Renal pelvis (tissue), 4 donors: ENCODE results near the gene G2E3. TPM values are rescaled to one million over a fixed set of nuclear protein-coding genes. Genes with fewer than 3 reads are reported as not detected.
"Not testable (repeated sequence)": the region's sequence is repeated elsewhere in the genome, so short reads cannot be mapped to it uniquely, and the experiment has no call there.

Source experiments
- DNase-seq: peaks from one replicate; pipeline ENCODE4 v3.0.0-alpha.2; 2013
- polyA plus RNA-seq, 3 donors: library from polyadenylated mRNA; unstranded; fragments of 120-200 nt; gene quantifications; one replicate each; pipeline ENCODE4 v1.2.1, GENCODE V29; 2013; ENCODE audit not compliant: insufficient read length in 3 of 3

Gene G2E3
- polyA plus RNA-seq, 3 donors = 23.3 to 31.4 (median 26.6) TPM

- DNase-seq = no peak
Measured at GRCh38 chr14:30553311-30553989, 5.5 kb upstream of the G2E3 start.

DNA sequence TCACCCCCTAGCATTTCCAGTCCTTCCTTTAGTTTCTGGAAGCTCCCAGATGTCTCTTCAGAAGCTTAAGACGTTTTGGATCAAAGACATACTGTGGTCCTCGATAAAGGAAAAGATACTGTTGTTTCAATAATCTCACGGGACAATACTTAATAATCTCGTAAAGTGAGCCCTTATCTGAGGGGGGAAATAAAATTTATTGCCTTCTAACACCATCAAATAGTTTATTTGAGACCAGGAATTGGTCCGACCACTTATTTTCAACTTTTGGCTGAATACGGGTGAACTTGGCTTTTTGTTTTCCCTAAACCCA is 640 bp upstream of the G2E3 start:
- no peak for DNase-seq

DNA sequence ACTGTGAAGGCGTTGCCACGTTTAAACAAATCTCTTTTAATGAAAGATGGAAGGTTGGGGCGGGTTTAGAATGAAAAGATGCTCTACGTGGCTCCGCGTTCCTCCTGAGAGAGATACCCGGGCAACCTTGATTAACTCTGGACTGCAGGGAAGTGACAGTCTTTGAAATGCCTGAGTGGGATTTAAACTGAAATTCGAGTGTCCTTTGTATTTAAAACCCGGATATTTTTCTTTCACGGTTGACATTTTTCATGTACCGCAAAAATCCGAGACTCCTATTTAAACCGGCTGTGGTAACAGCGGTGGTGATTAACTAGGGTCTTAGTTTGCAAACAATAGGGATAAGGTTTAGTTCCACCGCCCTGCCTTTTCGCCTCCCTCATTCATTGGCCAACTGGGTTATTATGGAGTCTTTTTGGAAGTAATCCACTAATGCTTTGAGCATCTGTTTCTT is 707 bp downstream of the G2E3 start:
- peak; percentile 26 for DNase-seq

- DNase-seq = no peak
Measured at GRCh38 chr14:30560581-30560980, 1.6 kb downstream of the G2E3 start.

GRCh38 chr14:30564235-30564867 is 5.4 kb downstream of the G2E3 start:
- no peak for DNase-seq

- no peak for DNase-seq
Measured at GRCh38 chr14:30564868-30565248, 5.9 kb downstream of the G2E3 start.

DNA sequence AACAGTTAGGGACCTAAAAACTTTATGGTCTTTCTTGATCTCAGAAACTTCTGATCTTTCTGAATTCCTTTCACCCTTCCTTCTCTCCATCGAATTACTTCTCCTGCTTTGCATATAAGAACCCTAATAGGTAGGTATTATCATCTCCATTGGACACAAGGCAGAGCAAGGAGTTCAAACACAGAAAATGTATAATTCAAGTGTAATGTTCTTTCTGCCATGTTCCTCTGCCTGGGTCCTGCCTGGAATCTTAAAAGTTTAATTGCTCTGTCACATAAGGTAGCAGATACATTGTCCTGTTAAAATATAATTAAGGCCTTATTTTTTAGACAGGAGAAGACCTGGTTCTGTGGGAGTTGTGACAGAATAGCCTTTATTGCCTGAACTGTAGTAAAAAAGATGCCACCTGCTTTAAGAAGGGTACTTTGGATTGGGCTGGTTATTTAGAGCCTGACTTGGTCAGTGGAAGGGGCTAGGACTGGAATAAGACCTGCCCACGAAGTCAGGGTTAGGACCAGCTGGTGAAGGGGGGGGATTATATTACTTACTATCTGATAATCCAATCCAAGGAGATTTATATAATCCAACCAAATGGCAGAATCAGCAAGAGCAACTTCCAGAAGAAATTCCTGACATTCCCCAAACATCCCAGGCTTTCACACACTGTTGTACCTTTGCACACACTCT is 10.4 kb downstream of the G2E3 start:
- no peak for DNase-seq

DNA sequence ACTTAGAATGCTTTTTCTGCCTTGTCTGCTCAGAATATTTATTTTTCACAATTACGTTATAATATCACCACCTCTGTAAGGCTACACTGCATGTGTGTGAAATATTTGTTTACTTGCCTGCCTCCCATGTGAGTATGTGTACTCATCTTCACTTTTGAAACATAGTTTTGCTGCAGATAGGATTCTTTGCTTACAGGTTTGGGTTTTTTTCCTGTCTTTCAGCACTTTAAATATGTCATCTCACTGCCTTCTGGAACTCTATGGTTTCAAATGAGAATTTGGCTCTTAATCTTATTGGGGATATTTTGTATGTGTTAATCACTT is 10.9 kb downstream of the G2E3 start:
- DNase-seq = no peak

DNA sequence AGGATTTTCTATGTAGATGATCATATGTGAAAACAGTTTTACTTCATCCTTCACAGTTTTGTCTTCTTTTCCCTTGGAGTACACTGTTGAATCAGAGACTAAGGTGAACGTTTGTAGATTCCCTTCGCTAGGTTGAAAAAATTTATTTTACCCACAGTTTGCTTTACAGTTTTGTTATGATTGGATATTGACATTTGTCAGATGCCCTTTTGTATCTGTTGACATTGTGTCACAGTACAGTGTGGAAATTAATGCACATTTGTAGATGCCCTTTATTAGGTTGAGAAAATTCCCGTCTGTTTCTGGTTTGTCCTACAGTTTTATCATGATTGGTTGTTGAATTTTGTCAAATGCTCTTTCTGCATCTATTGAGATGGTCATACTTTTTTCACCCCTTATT is 13.3 kb downstream of the G2E3 start:
- DNase-seq = no peak

GRCh38 chr14:30572771-30573170 is 13.8 kb downstream of the G2E3 start:
- DNase-seq = no peak

GRCh38 chr14:30573226-30573814 is 14.4 kb downstream of the G2E3 start:
- DNase-seq = no peak

- no peak for DNase-seq
Measured at GRCh38 chr14:30573966-30574365, 15.0 kb downstream of the G2E3 start.

GRCh38 chr14:30574777-30575176 is 15.8 kb downstream of the G2E3 start:
- DNase-seq = not testable (repeated sequence)

DNA sequence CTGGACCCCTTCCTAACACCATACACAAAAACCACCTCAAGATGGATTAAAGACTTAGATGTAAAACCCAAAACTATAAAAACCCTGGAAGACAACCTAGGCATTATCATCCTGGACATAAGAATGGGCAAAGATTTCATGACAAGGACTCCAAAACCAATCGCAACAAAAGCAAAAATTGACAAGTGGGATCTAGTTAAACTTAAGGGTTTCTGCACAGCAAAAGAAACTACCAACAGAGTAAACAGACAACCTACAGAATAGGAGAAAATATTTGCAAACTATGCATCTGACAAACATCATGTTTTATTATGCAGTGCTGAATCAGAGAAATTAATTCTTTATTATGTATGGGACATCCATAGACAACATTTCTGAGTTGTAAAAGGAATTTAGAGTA is 17.4 kb downstream of the G2E3 start:
- DNase-seq = not testable (repeated sequence)

- DNase-seq = no peak
Measured at GRCh38 chr14:30580616-30581282, 21.8 kb downstream of the G2E3 start.

GRCh38 chr14:30581283-30581625 is 22.3 kb downstream of the G2E3 start:
- no peak for DNase-seq

GRCh38 chr14:30582376-30582775 is 23.4 kb downstream of the G2E3 start:
- no peak for DNase-seq

DNA sequence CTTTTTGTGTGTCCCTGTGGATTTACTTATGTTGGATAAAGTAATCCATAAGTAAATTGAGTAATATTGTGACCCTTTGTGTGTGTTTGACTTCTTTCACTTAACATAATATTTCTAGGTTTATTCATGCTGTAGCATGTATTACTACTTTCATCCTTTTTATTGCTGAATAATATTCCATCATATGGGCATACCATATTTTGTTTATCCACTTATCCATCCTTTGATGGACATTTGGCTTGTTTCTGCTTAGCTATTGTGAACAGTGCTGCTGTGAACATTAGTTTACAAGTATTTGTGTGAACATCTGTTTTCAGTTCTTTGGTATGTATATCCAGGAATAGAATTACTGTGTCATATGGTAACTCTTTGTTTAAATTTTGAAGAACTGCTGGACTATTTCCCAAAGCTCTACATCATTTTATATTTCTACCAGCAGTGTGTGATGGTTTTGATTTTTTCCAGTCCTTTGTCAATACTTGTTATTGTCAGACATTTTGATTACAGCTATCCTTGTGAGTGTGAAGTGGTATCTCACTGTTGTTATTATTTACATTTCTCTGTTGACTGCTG is 25.2 kb downstream of the G2E3 start:
- DNase-seq = no peak

DNA sequence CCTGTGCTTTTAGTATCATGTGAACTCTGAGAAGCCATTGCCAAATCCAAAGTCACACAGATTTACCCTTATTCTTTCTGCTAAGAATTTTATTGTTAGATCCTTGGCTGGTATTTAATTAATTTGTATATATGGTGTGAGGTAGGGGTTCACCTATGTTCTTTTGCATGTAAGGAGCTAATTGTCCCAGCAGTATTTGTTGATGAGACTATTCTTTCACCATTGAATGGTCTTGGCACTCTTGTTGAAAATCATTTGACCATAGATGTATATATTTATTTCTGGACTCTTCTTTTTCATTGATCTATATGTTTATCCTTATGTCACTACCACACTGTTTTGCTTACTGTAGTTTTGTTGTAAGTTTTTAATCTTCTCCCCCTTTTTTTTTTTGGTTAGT is 26.2 kb downstream of the G2E3 start:
- no peak for DNase-seq

- DNase-seq = no peak
Measured at GRCh38 chr14:30587141-30587540, 28.2 kb downstream of the G2E3 start.

- no peak for DNase-seq
Measured at GRCh38 chr14:30588873-30589272, 29.9 kb downstream of the G2E3 start.

GRCh38 chr14:30596935-30597334 is 38.0 kb downstream of the G2E3 start:
- DNase-seq = no peak
